Activated naive CD4-positive, alpha-beta T cell treated with anti-CD3 and anti-CD28 coated beads for 36 hours (primary cell): ENCODE results near the gene ANKDD1B. TPM values are rescaled to one million over a fixed set of nuclear protein-coding genes. Genes with fewer than 3 reads are reported as not detected.
"Not testable (repeated sequence)": the region's sequence is repeated elsewhere in the genome, so short reads cannot be mapped to it uniquely, and the experiment has no call there.

Source experiments
- CTCF ChIA-PET: fragments of 350-600 bp; sonication (Branson Sonifier 250); formaldehyde crosslinking; loops from one replicate; lab custom pipeline; 2021; ENCODE audit warnings: antibody characterized with exemption; lab: Charles Lee
- DNase-seq: peaks from one replicate; pipeline ENCODE4 v3.0.0-alpha.2; 2020
- H3K27ac Mint-ChIP-seq: one replicate; pipeline ENCODE4 v1.8.0; 2021; ENCODE audit warnings: mild to moderate bottlenecking, mixed read lengths
- H3K27me3 Mint-ChIP-seq: one replicate; pipeline ENCODE4 v1.8.0; 2021; ENCODE audit warnings: low read depth, mixed read lengths
- H3K36me3 Mint-ChIP-seq: one replicate; pipeline ENCODE4 v1.8.0; 2021; ENCODE audit warnings: low read depth, mixed read lengths
- H3K4me1 Mint-ChIP-seq: one replicate; pipeline ENCODE4 v1.8.0; 2021; ENCODE audit warnings: low read depth, mixed read lengths
- H3K4me3 Mint-ChIP-seq: one replicate; pipeline ENCODE4 v1.8.0; 2021; ENCODE audit warnings: mild to moderate bottlenecking, moderate library complexity, mixed read lengths
- H3K9me3 Mint-ChIP-seq: one replicate; pipeline ENCODE4 v1.8.0; 2021; ENCODE audit warnings: mixed read lengths
- intact Hi-C: fragments of 100-400 bp; cut with micrococcal nuclease; formaldehyde crosslinking; loops from one replicate; pipeline ENCODE4 v1.15.1; 2023
- total RNA-seq, 2 experiments: library from RNA; stranded (reverse); gene quantifications; one replicate each; pipeline ENCODE4 v1.2.3, GENCODE V29; 2021

The ANKDD1B gene
- total RNA-seq, result not detected

- Mint-ChIP-seq H3K27ac (no peak within 1 kb of the TSS), H3K36me3 (no peaks in the 10 kb centered on the region), H3K9me3 (no peaks in the 10 kb centered on the region), H3K4me3 (peak within 1 kb of the TSS; percentile 25), H3K27me3 (peaks cover 16% of the 10 kb centered on the region), H3K4me1 (peaks cover 5% of the 10 kb centered on the region)
- CTCF ChIA-PET, result no interaction called here
- intact Hi-C loops, result no loop called here
- DNase-seq, result no peak
These were observed at the start of gene ANKDD1B for GRCh38 chr5:75611311-75612225. Gene ANKDD1B, plus strand, starts transcription at chr5:75611453. Its CDS starts 182 bp downstream, at chr5:75611635.

GRCh38 chr5:75565991-75566709 is 45.1 kb upstream of the ANKDD1B start:
- Mint-ChIP-seq H3K27ac (peak overlapping the region; percentile 95), H3K36me3 (peaks cover 43% of the 10 kb centered on the region), H3K9me3 (peaks cover 29% of the 10 kb centered on the region), H3K4me3 (peak overlapping the region; percentile 48), H3K4me1 (peaks cover 57% of the 10 kb centered on the region)
- peak; percentile 13 for DNase-seq
- H3K27me3 Mint-ChIP-seq, CTCF ChIA-PET: not testable (repeated sequence)
- intact Hi-C loops, result loop anchor here (1.0 to 10.0 kb wide), 10 partner anchors 42 to 1126 kb away; partner anchors contain the start of genes CERT1, GCNT4, HMGCR and POC5

GRCh38 chr5:75566710-75567309 is 44.4 kb upstream of the ANKDD1B start:
- peak overlapping the region; percentile 95 for H3K27ac Mint-ChIP-seq
- CTCF ChIA-PET, result interaction anchor here (1.2 kb wide), 1 partner anchor 10 kb away, joined by 3 read pairs; no protein-coding TSS in a partner anchor
- H3K9me3 Mint-ChIP-seq, result peaks cover 26% of the 10 kb centered on the region
- peak; percentile 84 for DNase-seq
- H3K4me3 Mint-ChIP-seq, result peak overlapping the region; percentile 48
- H3K27me3 Mint-ChIP-seq, result no peaks in the 10 kb centered on the region
- peaks cover 40% of the 10 kb centered on the region for H3K36me3 Mint-ChIP-seq
- peaks cover 55% of the 10 kb centered on the region for H3K4me1 Mint-ChIP-seq
- intact Hi-C loops, result loop anchor here (1.0 to 10.0 kb wide), 13 partner anchors 43 to 1125 kb away; partner anchors contain the start of genes CERT1, GCNT4, HMGCR and POC5

GRCh38 chr5:75567710-75568109 is 43.5 kb upstream of the ANKDD1B start:
- H3K4me1 Mint-ChIP-seq, result peaks cover 50% of the 10 kb centered on the region
- peaks cover 18% of the 10 kb centered on the region for H3K9me3 Mint-ChIP-seq
- peak overlapping the region; percentile 26 for H3K4me3 Mint-ChIP-seq
- intact Hi-C loops, result loop anchor here (1.0 to 10.0 kb wide), 9 partner anchors 102 to 1125 kb away; partner anchors contain the start of genes GCNT4 and POC5
- peak; percentile 16 for DNase-seq
- no peaks in the 10 kb centered on the region for H3K27me3 Mint-ChIP-seq
- CTCF ChIA-PET, result interaction anchor here (1.2 kb wide), 1 partner anchor 10 kb away, joined by 3 read pairs; no protein-coding TSS in a partner anchor
- peaks cover 34% of the 10 kb centered on the region for H3K36me3 Mint-ChIP-seq
- H3K27ac Mint-ChIP-seq, result peak overlapping the region; percentile 95

GRCh38 chr5:75568202-75568601 is 43.1 kb upstream of the ANKDD1B start:
- CTCF ChIA-PET, result interaction anchor here (0.9 to 1.2 kb wide), 2 partner anchors 11 to 53 kb away, joined by 3 read pairs; no protein-coding TSS in a partner anchor
- Mint-ChIP-seq H3K4me1 (peaks cover 48% of the 10 kb centered on the region), H3K27me3 (no peaks in the 10 kb centered on the region)

GRCh38 chr5:75571547-75571946 is 39.7 kb upstream of the ANKDD1B start:
- Mint-ChIP-seq H3K27ac (no peak overlapping the region), H3K36me3 (peaks cover 19% of the 10 kb centered on the region), H3K9me3 (no peaks in the 10 kb centered on the region), H3K4me1 (peaks cover 32% of the 10 kb centered on the region), H3K4me3 (no peak overlapping the region), H3K27me3 (no peaks in the 10 kb centered on the region)
- CTCF ChIA-PET, result no interaction called here
- no peak for DNase-seq
- intact Hi-C loops, result no loop called here

More at GRCh38 chr5:75568202-75568601, 43.1 kb upstream of the ANKDD1B start:
- DNase-seq, result peak; percentile 32
- Mint-ChIP-seq H3K9me3 (peaks cover 14% of the 10 kb centered on the region), H3K27ac (no peak overlapping the region), H3K36me3 (peaks cover 35% of the 10 kb centered on the region), H3K4me3 (no peak overlapping the region)
- intact Hi-C loops, result loop anchor here (5.0 to 10.0 kb wide), 5 partner anchors 516 to 1124 kb away; partner anchors contain the start of gene GCNT4

GRCh38 chr5:75574791-75575190 is 36.5 kb upstream of the ANKDD1B start:
- Mint-ChIP-seq H3K27me3 (no peaks in the 10 kb centered on the region), H3K4me3 (no peak overlapping the region), H3K9me3 (no peaks in the 10 kb centered on the region), H3K36me3 (peaks cover 25% of the 10 kb centered on the region), H3K4me1 (peaks cover 10% of the 10 kb centered on the region), H3K27ac (peak overlapping the region; percentile 50)
- CTCF ChIA-PET, result interaction anchor here (1.1 kb wide), 1 partner anchor 524 kb away, joined by 3 read pairs; no protein-coding TSS in a partner anchor
- intact Hi-C loops, result loop anchor here (2.0 kb wide), 3 partner anchors 50 to 338 kb away; partner anchors contain the start of genes ANKRD31, CERT1 and POLK
- DNase-seq, result no peak

- DNase-seq, H3K27ac Mint-ChIP-seq, H3K9me3 Mint-ChIP-seq, intact Hi-C loops, H3K27me3 Mint-ChIP-seq, H3K4me3 Mint-ChIP-seq: not testable (repeated sequence)
- H3K4me1 Mint-ChIP-seq, result peaks cover 10% of the 10 kb centered on the region
- H3K36me3 Mint-ChIP-seq, result peaks cover 21% of the 10 kb centered on the region
- CTCF ChIA-PET, result interaction anchor here (1.4 kb wide), 1 partner anchor 17 kb away, joined by 3 read pairs; no protein-coding TSS in a partner anchor
These were observed 33.0 kb upstream of the ANKDD1B start for GRCh38 chr5:75578280-75578679.

GRCh38 chr5:75584641-75585040 is 26.6 kb upstream of the ANKDD1B start:
- Mint-ChIP-seq H3K4me3 (no peak overlapping the region), H3K27ac (no peak overlapping the region), H3K27me3 (no peaks in the 10 kb centered on the region), H3K4me1 (no peaks in the 10 kb centered on the region), H3K36me3 (peaks cover 22% of the 10 kb centered on the region), H3K9me3 (no peaks in the 10 kb centered on the region)
- CTCF ChIA-PET, result interaction anchor here (0.6 kb wide), 1 partner anchor 71 kb away, joined by 3 read pairs; no protein-coding TSS in a partner anchor
- DNase-seq, result no peak
- intact Hi-C loops, result no loop called here

GRCh38 chr5:75588666-75589065 is 22.6 kb upstream of the ANKDD1B start:
- no peak for DNase-seq
- no peaks in the 10 kb centered on the region for H3K9me3 Mint-ChIP-seq
- no peak overlapping the region for H3K4me3 Mint-ChIP-seq
- H3K4me1 Mint-ChIP-seq, result no peaks in the 10 kb centered on the region
- no peaks in the 10 kb centered on the region for H3K27me3 Mint-ChIP-seq
- CTCF ChIA-PET, result no interaction called here
- H3K36me3 Mint-ChIP-seq, result peaks cover 26% of the 10 kb centered on the region
- H3K27ac Mint-ChIP-seq, result no peak overlapping the region
- intact Hi-C loops, result no loop called here

- no peaks in the 10 kb centered on the region for H3K27me3 Mint-ChIP-seq
- no peak overlapping the region for H3K4me3 Mint-ChIP-seq
- intact Hi-C loops, result no loop called here
- CTCF ChIA-PET, result interaction anchor here (0.6 to 0.9 kb wide), 2 partner anchors 27 to 39 kb away, joined by 4 to 10 read pairs; no protein-coding TSS in a partner anchor
- no peak for DNase-seq
- H3K27ac Mint-ChIP-seq, result no peak overlapping the region
- H3K9me3 Mint-ChIP-seq, result no peaks in the 10 kb centered on the region
- peaks cover 32% of the 10 kb centered on the region for H3K36me3 Mint-ChIP-seq
- peaks cover 4% of the 10 kb centered on the region for H3K4me1 Mint-ChIP-seq
These were observed 10.7 kb upstream of the ANKDD1B start for GRCh38 chr5:75600535-75600934.
